Lung (tissue), 12 donors: ENCODE measurements around the gene ADAMTS16. TPM values are rescaled to one million over a fixed set of nuclear protein-coding genes. Genes with fewer than 3 reads are reported as not detected.

Source experiments
- ATAC-seq: fragments of 200-7000 bp; cut with Tn5 transposase; one replicate; pipeline ENCODE4 v1.9.1; 2020; ENCODE audit warnings: moderate number of reproducible peaks; ENCODE audit not compliant: insufficient read depth, low FRiP score
- DNase-seq, 3 donors: peaks; one replicate each; pipeline ENCODE4 v3.0.0-alpha.2; 2013 to 2017
- H3K27ac ChIP-seq, 2 donors: one replicate each; pipeline ENCODE4 v1.5.1; 2013; ENCODE audit warnings: mild to moderate bottlenecking in 2 of 2, moderate library complexity in 2 of 2, control low read depth in 1 of 2, inconsistent platforms in 1 of 2, low read depth in 1 of 2, low read length in 1 of 2
- H3K27me3 ChIP-seq, 3 donors: one replicate each; pipeline ENCODE4 v1.5.1; 2013; ENCODE audit warnings: low read length in 2 of 3; ENCODE audit not compliant: control insufficient read depth in 3 of 3, insufficient read depth in 3 of 3
- H3K36me3 ChIP-seq, 4 donors: one replicate each; pipeline ENCODE4 v1.5.1; 2013; ENCODE audit warnings: low read length in 4 of 4, mild to moderate bottlenecking in 1 of 4, moderate library complexity in 1 of 4; ENCODE audit not compliant: control insufficient read depth in 4 of 4, insufficient read depth in 4 of 4
- H3K4me1 ChIP-seq, 5 donors: one replicate each; pipeline ENCODE4 v1.5.1; 2013; ENCODE audit warnings: low read length in 5 of 5, mild to moderate bottlenecking in 2 of 5, moderate library complexity in 1 of 5; ENCODE audit not compliant: control insufficient read depth in 5 of 5, insufficient read depth in 5 of 5
- H3K4me3 ChIP-seq: one replicate; pipeline ENCODE4 v1.5.1; 2013; ENCODE audit warnings: mild to moderate bottlenecking, control low read depth, moderate library complexity
- H3K9ac ChIP-seq, 2 donors: one replicate each; pipeline ENCODE4 v1.5.1; 2013; ENCODE audit warnings: low read length in 2 of 2, control low read depth in 1 of 2; ENCODE audit not compliant: insufficient read depth in 1 of 2
- H3K9me3 ChIP-seq, 4 donors: one replicate each; pipeline ENCODE4 v1.5.1; 2013; ENCODE audit warnings: low read length in 3 of 4, mild to moderate bottlenecking in 1 of 4, moderate library complexity in 1 of 4; ENCODE audit not compliant: control insufficient read depth in 4 of 4, insufficient read depth in 3 of 4
- WGBS, 2 donors: extraction: QIAGEN DNeasy Blood & Tissue Kit; methylation state at CpG; one replicate each; pipeline ENCODE4 v1.1.7; 2013; 5-methylcytosine and 5-hydroxymethylcytosine counted together
- polyA plus RNA-seq, 2 donors: library from polyadenylated mRNA; stranded (reverse); fragments of 200-250 nt; gene quantifications; one replicate each; pipeline ENCODE4 v1.2.1, GENCODE V29; 2013
- total RNA-seq, 2 donors: library from RNA; depleted of rRNA in 1 of 2; stranded (reverse); fragments of >200 nt in 1 of 2; gene quantifications; one replicate each; pipeline ENCODE4 v1.2.1, GENCODE V29; 2014 to 2021
- TF ChIP-seq, protein P1 (sequence below): IDR thresholded peaks from 2 replicates; pipeline ENCODE4 v1.5.1; 2012; ENCODE audit warnings: mild to moderate bottlenecking; ENCODE audit errors: control extremely low read depth, extremely low read depth
- donor health status: control.
- donor health status: control.
- donor health status: Bipolar disorder and iron deficiency.
- donor health status: healthy.
- donor health status: DM: yes; HTN: yes; CAD: no.

The ADAMTS16 gene
- total and polyA plus RNA-seq, 4 donors: 0.09 to 0.97 TPM; not detected in 2

GRCh38 chr5:5220901-5221631, 80.9 kb downstream of the ADAMTS16 start:
- Histone ChIP-seq H3K9ac (no peak overlapping the region), H3K27ac (no peak overlapping the region), H3K4me1 (no peaks in the 10 kb centered on the region), H3K9me3 (peaks cover 0 to 5% (median 0%) of the 10 kb centered on the region in 4 donors), H3K27me3 (no peaks in the 10 kb centered on the region), H3K4me3 (no peak overlapping the region), H3K36me3 (no peaks in the 10 kb centered on the region)
- DNase-seq: no peak
- no peak for ATAC-seq
- 80 to 86% methylated on average over 14 of the region's 14 CpGs for WGBS, 2 donors
- TF ChIP-seq, protein P1, sequence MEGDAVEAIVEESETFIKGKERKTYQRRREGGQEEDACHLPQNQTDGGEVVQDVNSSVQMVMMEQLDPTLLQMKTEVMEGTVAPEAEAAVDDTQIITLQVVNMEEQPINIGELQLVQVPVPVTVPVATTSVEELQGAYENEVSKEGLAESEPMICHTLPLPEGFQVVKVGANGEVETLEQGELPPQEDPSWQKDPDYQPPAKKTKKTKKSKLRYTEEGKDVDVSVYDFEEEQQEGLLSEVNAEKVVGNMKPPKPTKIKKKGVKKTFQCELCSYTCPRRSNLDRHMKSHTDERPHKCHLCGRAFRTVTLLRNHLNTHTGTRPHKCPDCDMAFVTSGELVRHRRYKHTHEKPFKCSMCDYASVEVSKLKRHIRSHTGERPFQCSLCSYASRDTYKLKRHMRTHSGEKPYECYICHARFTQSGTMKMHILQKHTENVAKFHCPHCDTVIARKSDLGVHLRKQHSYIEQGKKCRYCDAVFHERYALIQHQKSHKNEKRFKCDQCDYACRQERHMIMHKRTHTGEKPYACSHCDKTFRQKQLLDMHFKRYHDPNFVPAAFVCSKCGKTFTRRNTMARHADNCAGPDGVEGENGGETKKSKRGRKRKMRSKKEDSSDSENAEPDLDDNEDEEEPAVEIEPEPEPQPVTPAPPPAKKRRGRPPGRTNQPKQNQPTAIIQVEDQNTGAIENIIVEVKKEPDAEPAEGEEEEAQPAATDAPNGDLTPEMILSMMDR: no peak

GRCh38 chr5:5221724-5222123, 81.6 kb downstream of the ADAMTS16 start:
- Histone ChIP-seq H3K4me3 (no peak overlapping the region), H3K9me3 (peaks cover 0 to 5% (median 0%) of the 10 kb centered on the region in 4 donors), H3K9ac (no peak overlapping the region), H3K27me3 (no peaks in the 10 kb centered on the region), H3K4me1 (no peaks in the 10 kb centered on the region), H3K36me3 (no peaks in the 10 kb centered on the region), H3K27ac (no peak overlapping the region)
- no peak for ATAC-seq
- TF ChIP-seq, protein P1: no peak
- 71 to 79% methylated on average over 4 of the region's 4 CpGs for WGBS, 2 donors
- DNase-seq: no peak

GRCh38 chr5:5231576-5231975, 91.4 kb downstream of the ADAMTS16 start:
- Histone ChIP-seq H3K27ac (no peak overlapping the region), H3K27me3 (no peaks in the 10 kb centered on the region), H3K4me1 (no peaks in the 10 kb centered on the region), H3K4me3 (no peak overlapping the region), H3K9ac (no peak overlapping the region), H3K36me3 (no peaks in the 10 kb centered on the region), H3K9me3 (no peaks in the 10 kb centered on the region)
- TF ChIP-seq, protein P1: no peak
- no peak for DNase-seq
- no peak for ATAC-seq
- WGBS, 2 donors: 79 to 83% methylated on average over 8 of the region's 8 CpGs
